Measurements from ENCODE around the gene NAGPA.

DNA sequence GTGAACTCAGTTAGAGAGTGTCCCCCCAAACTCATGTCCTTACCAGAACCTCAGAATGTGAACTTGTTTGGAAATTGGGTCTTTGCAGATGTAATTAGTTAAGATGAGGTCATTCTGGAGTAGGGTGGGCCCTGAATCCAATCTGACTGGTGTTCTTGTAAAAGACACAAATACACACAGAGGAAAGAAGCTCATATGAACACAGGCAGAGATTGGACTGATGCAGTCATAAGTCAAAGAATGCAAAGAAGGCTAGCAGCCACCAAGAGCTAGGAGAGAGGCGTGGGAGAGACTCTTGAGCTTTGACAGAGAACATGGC is 2.1 kb upstream of the NAGPA start:
- TF ChIP-seq, protein P1, sequence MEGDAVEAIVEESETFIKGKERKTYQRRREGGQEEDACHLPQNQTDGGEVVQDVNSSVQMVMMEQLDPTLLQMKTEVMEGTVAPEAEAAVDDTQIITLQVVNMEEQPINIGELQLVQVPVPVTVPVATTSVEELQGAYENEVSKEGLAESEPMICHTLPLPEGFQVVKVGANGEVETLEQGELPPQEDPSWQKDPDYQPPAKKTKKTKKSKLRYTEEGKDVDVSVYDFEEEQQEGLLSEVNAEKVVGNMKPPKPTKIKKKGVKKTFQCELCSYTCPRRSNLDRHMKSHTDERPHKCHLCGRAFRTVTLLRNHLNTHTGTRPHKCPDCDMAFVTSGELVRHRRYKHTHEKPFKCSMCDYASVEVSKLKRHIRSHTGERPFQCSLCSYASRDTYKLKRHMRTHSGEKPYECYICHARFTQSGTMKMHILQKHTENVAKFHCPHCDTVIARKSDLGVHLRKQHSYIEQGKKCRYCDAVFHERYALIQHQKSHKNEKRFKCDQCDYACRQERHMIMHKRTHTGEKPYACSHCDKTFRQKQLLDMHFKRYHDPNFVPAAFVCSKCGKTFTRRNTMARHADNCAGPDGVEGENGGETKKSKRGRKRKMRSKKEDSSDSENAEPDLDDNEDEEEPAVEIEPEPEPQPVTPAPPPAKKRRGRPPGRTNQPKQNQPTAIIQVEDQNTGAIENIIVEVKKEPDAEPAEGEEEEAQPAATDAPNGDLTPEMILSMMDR (optimal IDR thresholded peaks at IDR 0.05 in 1 of 3, IDR thresholded peaks at IDR 0.05 in 1 of 3, conservative IDR thresholded peaks at IDR 0.05 in 1 of 3; ENCODE audit: extremely low read depth in 1 of 3, insufficient read depth in 2 of 3, low read length in 3 of 3), result no peak
- no peak for TF ChIP-seq EZH2 (IDR thresholded peaks at IDR 0.05; ENCODE audit: low read length)

Measured in keratinocyte (primary cell).